Stimulated activated CD4-positive, alpha-beta T cell treated with anti-CD3 and anti-CD28 coated beads, Interleukin-1b, Interleukin-23, amount 100 ng/mL, for 48 hours (primary cell): ENCODE results near the gene EXOC7.

Experiments
- DNase-seq: peaks from one replicate; pipeline ENCODE4 v3.0.0-alpha.2; 2020

Gene EXOC7, protein sequence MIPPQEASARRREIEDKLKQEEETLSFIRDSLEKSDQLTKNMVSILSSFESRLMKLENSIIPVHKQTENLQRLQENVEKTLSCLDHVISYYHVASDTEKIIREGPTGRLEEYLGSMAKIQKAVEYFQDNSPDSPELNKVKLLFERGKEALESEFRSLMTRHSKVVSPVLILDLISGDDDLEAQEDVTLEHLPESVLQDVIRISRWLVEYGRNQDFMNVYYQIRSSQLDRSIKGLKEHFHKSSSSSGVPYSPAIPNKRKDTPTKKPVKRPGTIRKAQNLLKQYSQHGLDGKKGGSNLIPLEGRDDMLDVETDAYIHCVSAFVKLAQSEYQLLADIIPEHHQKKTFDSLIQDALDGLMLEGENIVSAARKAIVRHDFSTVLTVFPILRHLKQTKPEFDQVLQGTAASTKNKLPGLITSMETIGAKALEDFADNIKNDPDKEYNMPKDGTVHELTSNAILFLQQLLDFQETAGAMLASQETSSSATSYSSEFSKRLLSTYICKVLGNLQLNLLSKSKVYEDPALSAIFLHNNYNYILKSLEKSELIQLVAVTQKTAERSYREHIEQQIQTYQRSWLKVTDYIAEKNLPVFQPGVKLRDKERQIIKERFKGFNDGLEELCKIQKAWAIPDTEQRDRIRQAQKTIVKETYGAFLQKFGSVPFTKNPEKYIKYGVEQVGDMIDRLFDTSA

DNA sequence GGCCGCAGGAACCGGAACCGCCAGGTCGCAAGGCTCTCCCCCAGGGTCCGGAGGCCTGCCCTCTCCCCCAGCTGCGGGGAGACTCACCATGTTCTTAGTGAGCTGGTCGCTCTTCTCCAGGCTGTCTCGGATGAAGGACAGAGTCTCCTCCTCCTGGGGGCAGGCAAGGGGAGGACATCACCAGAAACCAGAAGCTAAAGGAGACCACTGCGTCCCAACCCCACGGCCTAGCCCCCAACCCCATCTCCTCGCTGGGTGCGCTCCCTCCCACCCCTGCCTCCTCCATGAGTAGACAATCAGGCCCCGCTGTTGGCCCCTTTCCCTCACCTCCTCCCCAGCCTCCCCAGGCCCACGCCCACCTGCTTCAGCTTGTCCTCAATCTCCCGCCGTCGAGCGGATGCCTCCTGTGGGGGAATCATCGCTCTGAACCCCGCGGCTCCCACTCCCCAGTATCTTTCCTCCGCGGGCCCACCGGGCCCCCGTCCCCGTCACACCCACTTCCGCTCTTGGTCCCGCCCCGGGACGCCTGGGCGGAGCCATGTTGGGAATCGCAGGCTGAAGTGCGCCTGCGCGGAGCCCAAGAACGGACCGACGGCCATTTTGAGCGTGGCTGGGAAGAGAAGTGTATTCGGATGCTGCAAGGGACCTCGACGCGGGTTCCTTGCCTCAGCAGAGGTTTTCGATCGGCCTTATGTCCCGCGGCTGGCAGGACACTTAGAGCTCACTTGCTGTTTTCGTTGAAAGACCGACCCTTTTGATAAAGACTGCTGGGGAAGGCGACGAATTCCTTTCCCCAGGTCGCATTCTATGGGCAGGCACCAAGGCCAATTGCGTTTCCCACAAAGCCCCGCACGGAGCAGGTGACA, at the start of gene EXOC7:
TSS of gene EXOC7 (minus strand) at position 514 of the 866 bp plus-strand sequence. CDS start at position 419, 95 bp downstream.
- DNase-seq = peak; percentile 92

DNA sequence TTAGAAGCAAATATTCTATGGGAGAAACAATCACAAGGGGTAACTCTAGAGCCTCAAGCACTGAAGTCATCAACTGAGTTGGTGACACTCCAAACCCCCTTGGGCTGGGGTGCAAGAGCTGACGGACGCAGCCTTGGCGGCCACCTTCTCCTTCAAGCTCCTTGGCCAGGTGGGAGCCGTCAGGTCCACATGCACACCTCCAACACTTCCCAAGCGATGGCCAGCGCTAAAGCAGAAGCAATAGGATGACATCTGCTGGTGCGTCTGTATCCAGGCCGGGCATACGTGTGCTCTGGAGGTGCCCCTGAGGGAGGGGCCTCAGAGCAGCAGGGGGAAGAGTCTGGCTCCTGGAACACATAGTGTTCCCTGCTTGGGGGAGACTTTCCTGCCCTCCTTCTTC, 49.6 kb upstream of the EXOC7 start:
- no peak for DNase-seq

- no peak for DNase-seq
Measured at GRCh38 chr17:76152591-76152990, 49.0 kb upstream of the EXOC7 start.

DNA sequence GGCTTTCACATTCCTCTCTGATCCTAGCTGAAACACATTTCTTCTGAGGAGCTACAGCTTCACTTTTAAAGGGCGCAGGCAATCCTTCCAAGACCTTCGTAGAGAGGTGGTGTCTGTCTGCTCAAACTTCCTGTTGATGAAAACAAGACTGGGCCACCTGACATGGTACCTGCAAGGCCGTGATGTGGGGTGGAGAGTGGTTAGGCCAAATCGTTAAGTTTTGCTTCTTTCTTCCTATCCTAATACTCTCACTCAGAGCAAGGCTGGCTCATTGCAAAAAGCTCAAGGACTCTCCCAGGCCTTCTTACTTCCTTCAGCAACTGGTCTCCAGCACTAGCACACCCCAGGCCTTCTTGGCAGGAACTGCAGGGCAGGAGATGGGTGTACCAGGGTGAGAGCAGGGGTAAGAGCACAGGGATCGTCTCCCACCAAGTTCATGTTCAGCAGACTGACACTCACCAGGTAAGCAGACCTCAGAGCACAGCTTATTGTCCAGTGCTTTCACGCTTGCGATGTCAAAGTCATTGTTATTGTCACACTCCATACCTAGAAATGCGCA, 48.4 kb upstream of the EXOC7 start:
- DNase-seq = no peak

DNA sequence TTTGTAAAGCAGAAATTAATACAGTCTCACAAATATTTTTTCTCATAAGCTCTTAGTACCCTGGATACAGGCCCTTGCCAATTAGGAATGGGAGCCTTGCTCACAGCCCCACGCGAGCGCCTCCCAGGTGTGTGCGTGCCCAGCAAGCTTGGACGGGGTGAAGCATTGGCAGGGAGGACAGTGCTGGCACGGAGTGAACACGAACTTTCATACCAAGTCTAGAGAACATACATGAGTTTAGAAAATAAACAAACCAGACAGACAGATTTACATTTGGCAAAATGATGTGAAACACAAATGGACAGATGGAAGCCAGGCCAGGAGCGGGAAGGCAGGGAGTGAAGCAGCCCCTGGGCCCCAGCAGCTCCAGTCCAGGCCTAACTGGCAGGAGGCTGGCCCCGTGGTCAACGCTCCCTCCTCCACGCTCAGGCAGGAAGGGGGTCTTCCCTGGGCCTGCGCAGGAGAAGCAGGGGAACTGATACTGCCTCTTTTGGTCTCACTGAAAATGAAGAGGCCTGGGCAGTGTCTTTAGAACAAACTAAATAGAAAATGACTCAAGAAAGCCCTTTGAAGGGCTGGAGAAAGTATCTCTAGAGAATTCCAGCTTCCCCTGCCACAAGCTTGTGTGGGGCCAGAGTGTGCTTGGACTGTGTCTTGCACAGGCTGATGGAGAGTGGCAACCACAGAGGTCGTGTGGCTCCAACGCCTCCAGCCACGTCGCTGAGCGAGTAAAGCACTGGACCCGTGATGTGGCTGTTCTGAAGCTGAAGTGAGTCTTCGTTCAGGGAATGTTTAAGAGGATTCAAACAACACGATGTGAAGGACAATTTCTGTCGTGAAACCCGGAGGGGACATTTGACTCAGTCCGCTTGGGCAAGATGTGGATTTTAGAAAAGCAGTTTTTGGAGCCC, 47.4 kb upstream of the EXOC7 start:
- DNase-seq = no peak

- DNase-seq = no peak
Measured at GRCh38 chr17:76149214-76149613, 45.6 kb upstream of the EXOC7 start.

DNA sequence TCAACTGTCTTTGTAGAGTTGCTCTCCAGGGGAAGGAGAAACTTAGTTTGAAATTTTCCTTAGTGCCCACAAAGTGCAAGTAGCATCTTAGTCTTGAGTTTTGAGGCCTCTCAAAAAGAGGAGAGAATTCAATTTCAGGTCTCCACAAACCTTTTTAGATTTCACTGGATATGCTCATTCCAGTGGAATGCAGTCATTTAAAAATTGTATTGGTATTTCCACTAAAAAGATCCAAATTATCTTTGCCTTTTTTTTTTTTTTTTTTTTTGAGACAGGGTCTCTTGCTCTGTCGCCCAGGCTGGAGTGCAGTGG, 44.4 kb upstream of the EXOC7 start:
- DNase-seq = no peak

DNA sequence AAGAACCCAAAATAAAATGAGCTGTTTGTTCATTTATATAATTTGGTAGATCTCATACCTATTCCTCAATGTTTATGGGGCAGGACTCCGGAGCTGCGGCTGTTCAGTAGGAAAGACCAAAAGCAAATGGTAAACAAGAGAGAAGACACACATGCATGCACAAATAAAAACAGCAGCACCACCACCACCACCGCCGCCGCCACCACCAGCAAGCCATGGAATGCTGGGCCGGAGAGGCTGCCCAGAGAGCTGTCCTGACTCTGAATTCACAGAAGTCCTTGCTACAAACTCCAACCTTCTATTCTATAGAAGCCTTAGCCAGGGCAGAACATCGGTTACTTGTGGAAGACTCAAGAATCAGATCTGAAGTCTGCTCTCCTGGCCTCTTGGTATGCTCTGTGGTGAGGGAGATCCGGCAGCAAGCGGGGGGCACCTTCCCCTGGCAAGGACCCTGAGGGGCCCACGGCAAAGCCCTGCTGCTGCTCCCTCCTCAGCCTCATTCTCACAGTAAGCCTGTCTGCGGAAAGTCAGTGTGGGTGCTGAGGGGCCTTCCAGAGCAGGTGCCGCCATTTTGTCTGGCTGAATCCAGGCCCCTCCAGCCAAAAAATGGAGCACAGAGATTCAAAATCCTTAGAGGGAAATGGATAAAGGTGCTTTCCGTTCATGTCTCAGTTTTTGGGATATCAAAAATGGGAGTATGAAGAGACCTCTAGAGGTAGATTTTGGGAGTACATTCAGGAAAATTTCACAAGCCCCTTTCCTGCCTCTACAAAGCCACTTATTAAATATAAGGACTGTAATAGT, 43.8 kb upstream of the EXOC7 start:
- no peak for DNase-seq

GRCh38 chr17:76146053-76146851, 42.7 kb upstream of the EXOC7 start:
- DNase-seq = no peak

GRCh38 chr17:76145231-76146052, 41.9 kb upstream of the EXOC7 start:
- peak; percentile 47 for DNase-seq

GRCh38 chr17:76142585-76143041, 39.0 kb upstream of the EXOC7 start:
- no peak for DNase-seq

- no peak for DNase-seq
Measured at GRCh38 chr17:76142039-76142584, 38.5 kb upstream of the EXOC7 start.

DNA sequence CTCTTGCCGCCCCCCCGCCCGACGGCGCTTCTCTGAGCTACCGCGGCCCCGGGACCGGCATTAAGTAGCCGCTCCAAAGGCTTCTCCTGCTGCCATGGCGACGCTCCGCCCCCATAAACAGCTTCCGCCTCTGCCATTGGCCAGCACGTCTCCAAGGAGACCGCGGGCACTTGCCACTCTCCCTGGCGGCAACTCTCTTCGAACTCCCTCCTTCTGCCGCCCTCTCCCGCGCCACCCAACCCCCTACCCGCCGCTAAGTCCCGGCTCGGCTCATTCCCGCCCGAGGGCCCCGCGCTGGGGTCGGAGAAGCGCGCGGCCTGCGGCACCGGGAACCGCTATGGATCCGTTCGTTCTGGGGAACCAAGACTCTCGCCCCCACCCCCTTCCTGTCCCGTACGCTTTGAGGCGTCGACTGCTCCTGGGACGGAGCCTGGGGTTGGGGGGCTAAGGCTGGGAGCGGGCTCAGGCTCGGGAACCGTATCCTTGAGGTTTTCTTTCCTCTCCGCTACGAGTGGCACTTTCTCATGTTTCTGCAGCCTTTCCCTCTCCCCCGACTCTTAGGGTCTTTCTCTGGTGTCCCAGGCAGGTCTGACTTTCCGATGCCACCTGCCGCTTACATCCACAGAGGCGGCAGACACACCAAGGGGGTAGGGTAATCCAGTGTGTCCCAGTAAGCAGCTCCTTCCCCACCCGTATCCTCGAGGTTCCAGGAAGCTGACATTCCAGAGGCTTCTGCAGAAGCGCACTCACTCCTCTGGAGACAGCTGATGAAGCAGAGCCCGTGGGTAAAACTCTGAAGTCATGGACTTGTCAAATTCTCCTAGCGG, 37.8 kb upstream of the EXOC7 start, which contains the start of gene FOXJ1:
TSS of gene FOXJ1 (minus strand) at position 34 of the 827 bp plus-strand sequence. CDS start 850 bp downstream, outside the sequence.
- peak; percentile 92 for DNase-seq

- no peak for DNase-seq
Measured at GRCh38 chr17:76140661-76141211, 37.1 kb upstream of the EXOC7 start.

- peak; percentile 37 for DNase-seq
Measured at GRCh38 chr17:76139801-76140660, 36.4 kb upstream of the EXOC7 start.
